GM21381 (cell line): ENCODE results near the gene KIF1A.

Source experiments
- ATAC-seq: cut with Tn5 transposase; IDR thresholded peaks from one replicate; pipeline ENCODE4 v1.9.1; 2021; ENCODE audit warnings: mild to moderate bottlenecking, moderate library complexity; ENCODE audit not compliant: unreplicated experiment

The KIF1A gene

GRCh38 chr2:240819126-240819857 lies 727 bp downstream of the KIF1A start:
- ATAC-seq = no peak

- ATAC-seq = no peak
These were observed 1.5 kb downstream of the KIF1A start for GRCh38 chr2:240818293-240819125.

GRCh38 chr2:240817496-240818292 lies 2.3 kb downstream of the KIF1A start:
- ATAC-seq = no peak

GRCh38 chr2:240816584-240817495 lies 3.2 kb downstream of the KIF1A start:
- no peak for ATAC-seq

- ATAC-seq = no peak
These were observed 4.0 kb downstream of the KIF1A start for GRCh38 chr2:240815761-240816583.

GRCh38 chr2:240814946-240815760 lies 4.9 kb downstream of the KIF1A start:
- no peak for ATAC-seq

GRCh38 chr2:240814280-240814679 lies 5.7 kb downstream of the KIF1A start:
- ATAC-seq = no peak

GRCh38 chr2:240813231-240813921 lies 6.6 kb downstream of the KIF1A start:
- ATAC-seq = no peak

- ATAC-seq = no peak
These were observed 7.3 kb downstream of the KIF1A start for GRCh38 chr2:240812721-240813120.

GRCh38 chr2:240812301-240812680 lies 7.7 kb downstream of the KIF1A start:
- ATAC-seq = no peak

GRCh38 chr2:240811346-240812300 lies 8.4 kb downstream of the KIF1A start:
- no peak for ATAC-seq

- no peak for ATAC-seq
These were observed 9.4 kb downstream of the KIF1A start for GRCh38 chr2:240810621-240811020.

- no peak for ATAC-seq
These were observed 9.8 kb downstream of the KIF1A start for GRCh38 chr2:240810199-240810598.

GRCh38 chr2:240809276-240809675 lies 10.7 kb downstream of the KIF1A start:
- ATAC-seq = no peak

- no peak for ATAC-seq
These were observed 13.6 kb downstream of the KIF1A start for GRCh38 chr2:240806459-240806858.

GRCh38 chr2:240806006-240806405 lies 14.0 kb downstream of the KIF1A start:
- ATAC-seq = no peak

GRCh38 chr2:240803191-240803590 lies 16.8 kb downstream of the KIF1A start:
- no peak for ATAC-seq
